ENCODE data around the gene TMEM237. TPM values are rescaled to one million over a fixed set of nuclear protein-coding genes. Genes with fewer than 3 reads are reported as not detected.

Gene TMEM237
- total RNA-seq, 1 donor from 2014 or later: 68.8 TPM

- peaks cover 6% of the 10 kb centered on the region for H3K9me3 Mint-ChIP-seq (ENCODE audit: unreplicated experiment)
- H3K27me3 Mint-ChIP-seq (ENCODE audit: unreplicated experiment): peaks cover 9% of the 10 kb centered on the region
- no peaks in the 10 kb centered on the region for H3K36me3 Mint-ChIP-seq (ENCODE audit: unreplicated experiment)
- peak overlapping the region; percentile 31 for H3K4me3 Mint-ChIP-seq (ENCODE audit: unreplicated experiment)
- no peak for TF ChIP-seq CTCF (IDR thresholded peaks at IDR 0.05; ENCODE audit: partially characterized antibody, unreplicated experiment)
- no peak overlapping the region for H3K27ac Mint-ChIP-seq (ENCODE audit: unreplicated experiment)
- H3K4me1 Mint-ChIP-seq (ENCODE audit: low read depth, unreplicated experiment): peaks cover 5% of the 10 kb centered on the region
- no peak for DNase-seq
Measured at GRCh38 chr2:201644001-201644400, 698 bp upstream of the TMEM237 start.

- TF ChIP-seq CTCF (IDR thresholded peaks at IDR 0.05; ENCODE audit: partially characterized antibody, unreplicated experiment): no peak
- peak; percentile 95 for DNase-seq
- peak overlapping the region; percentile 98 for H3K27ac Mint-ChIP-seq (ENCODE audit: unreplicated experiment)
- peaks cover 5% of the 10 kb centered on the region for H3K4me1 Mint-ChIP-seq (ENCODE audit: low read depth, unreplicated experiment)
- H3K4me3 Mint-ChIP-seq (ENCODE audit: unreplicated experiment): peak overlapping the region; percentile 97
- H3K27me3 Mint-ChIP-seq (ENCODE audit: unreplicated experiment): peaks cover 9% of the 10 kb centered on the region
- no peaks in the 10 kb centered on the region for H3K36me3 Mint-ChIP-seq (ENCODE audit: unreplicated experiment)
- H3K9me3 Mint-ChIP-seq (ENCODE audit: unreplicated experiment): peaks cover 6% of the 10 kb centered on the region
Measured at GRCh38 chr2:201642579-201643215, 606 bp downstream of the TMEM237 start.

- peaks cover 6% of the 10 kb centered on the region for H3K9me3 Mint-ChIP-seq (ENCODE audit: unreplicated experiment)
- no peak for TF ChIP-seq CTCF (IDR thresholded peaks at IDR 0.05; ENCODE audit: partially characterized antibody, unreplicated experiment)
- H3K27ac Mint-ChIP-seq (ENCODE audit: unreplicated experiment): peak overlapping the region; percentile 98
- peaks cover 9% of the 10 kb centered on the region for H3K27me3 Mint-ChIP-seq (ENCODE audit: unreplicated experiment)
- H3K4me1 Mint-ChIP-seq (ENCODE audit: low read depth, unreplicated experiment): peaks cover 5% of the 10 kb centered on the region
- H3K4me3 Mint-ChIP-seq (ENCODE audit: unreplicated experiment): peak overlapping the region; percentile 97
- no peaks in the 10 kb centered on the region for H3K36me3 Mint-ChIP-seq (ENCODE audit: unreplicated experiment)
- DNase-seq: no peak
Measured at GRCh38 chr2:201642086-201642578, 1.2 kb downstream of the TMEM237 start.

- peaks cover 7% of the 10 kb centered on the region for H3K9me3 Mint-ChIP-seq (ENCODE audit: unreplicated experiment)
- no peak overlapping the region for H3K27ac Mint-ChIP-seq (ENCODE audit: unreplicated experiment)
Measured at GRCh38 chr2:201639205-201639604, 4.1 kb downstream of the TMEM237 start.

More at GRCh38 chr2:201639205-201639604, 4.1 kb downstream of the TMEM237 start:
- TF ChIP-seq CTCF (IDR thresholded peaks at IDR 0.05; ENCODE audit: partially characterized antibody, unreplicated experiment): no peak
- Mint-ChIP-seq H3K4me3 (ENCODE audit: unreplicated experiment) (no peak overlapping the region), H3K4me1 (ENCODE audit: low read depth, unreplicated experiment) (peaks cover 5% of the 10 kb centered on the region), H3K27me3 (ENCODE audit: unreplicated experiment) (peaks cover 9% of the 10 kb centered on the region), H3K36me3 (ENCODE audit: unreplicated experiment) (no peaks in the 10 kb centered on the region)
- no peak for DNase-seq

All from glutamatergic neuron (in vitro differentiated cells).